SK-N-SH (cell line): Measurements from ENCODE around the gene BAZ1B. TPM values are rescaled to one million over a fixed set of nuclear protein-coding genes. Genes with fewer than 3 reads are reported as not detected.

Source experiments
- CTCF ChIA-PET: fragments of 300-600, 350-600 bp; formaldehyde crosslinking; extraction: SDS; loops from one replicate; lab custom pipeline; 2021; lab: Yijun Ruan, JAX
- POLR2A ChIA-PET: fragments of 350-600 bp; sonication (Branson Sonifier 250); formaldehyde crosslinking; extraction: SDS; loops from one replicate; lab custom pipeline; 2020; ENCODE audit warnings: antibody characterized with exemption, inconsistent platforms; lab: Yijun Ruan, JAX
- DNase-seq: peaks from one replicate; pipeline ENCODE4 v3.0.0; 2012
- H2AFZ ChIP-seq: fragments of 200-600 bp; sonication (generic); 2 replicates; pipeline ENCODE4 v1.8.1; 2016; ENCODE audit warnings: antibody characterized with exemption, mild to moderate bottlenecking, low read depth
- H3F3A ChIP-seq: fragments of 200-600 bp; sonication (generic); replicated peaks from 2 replicates; pipeline ENCODE3; 2016; ENCODE audit warnings: antibody characterized with exemption, mild to moderate bottlenecking; ENCODE audit not compliant: insufficient read depth
- H3K27ac ChIP-seq, 2 experiments: fragments of 200-500 bp in 1 of 2; fragments of 200-600 bp in 1 of 2; sonication (Bioruptor generic) in 1 of 2; sonication (generic), shearing (Covaris generic) in 1 of 2; 2 replicates each; pipeline versions ENCODE4 v1.5.1 to v1.6.1; 2014 to 2016; ENCODE audit warnings: low read depth in 2 of 2, inconsistent platforms in 1 of 2, low read length in 1 of 2, mild to moderate bottlenecking in 1 of 2, mixed read lengths in 1 of 2
- H3K27me3 ChIP-seq: fragments of 200-600 bp; sonication (generic), shearing (Covaris generic); 2 replicates; pipeline ENCODE4 v1.6.1; 2016; ENCODE audit warnings: mixed run types; ENCODE audit not compliant: insufficient read depth
- H3K36me3 ChIP-seq, 2 experiments: fragments of 200-500 bp in 1 of 2; fragments of 200-600 bp in 1 of 2; sonication (Bioruptor generic) in 1 of 2; sonication (generic) in 1 of 2; replicated peaks in 1 of 2; 2 replicates each; pipeline versions ENCODE3 to v1.5.1; 2014 to 2016; ENCODE audit warnings: low read length in 1 of 2, mild to moderate bottlenecking in 1 of 2; ENCODE audit not compliant: insufficient read depth in 2 of 2, control insufficient read depth in 1 of 2
- H3K4me1 ChIP-seq, 2 experiments: fragments of 200-500 bp in 1 of 2; fragments of 200-600 bp in 1 of 2; sonication (Bioruptor generic) in 1 of 2; sonication (generic), shearing (Covaris generic) in 1 of 2; 2 replicates each; pipeline versions ENCODE4 v1.5.1 to v1.6.1; 2014 to 2016; ENCODE audit warnings: low read depth in 1 of 2, low read length in 1 of 2, mixed run types in 1 of 2; ENCODE audit not compliant: insufficient read depth in 2 of 2, control insufficient read depth in 1 of 2
- H3K4me2 ChIP-seq: fragments of 200-600 bp; sonication (generic), shearing (Covaris generic); 2 replicates; pipeline ENCODE4 v1.6.1; 2017; ENCODE audit warnings: mixed run types
- H3K4me3 ChIP-seq, 2 experiments: fragments of 200-500 bp in 1 of 2; fragments of 200-600 bp in 1 of 2; sonication (Bioruptor generic) in 1 of 2; sonication (generic), shearing (Covaris generic) in 1 of 2; 2 replicates each; pipeline versions ENCODE4 v1.5.1 to v1.8.1; 2014 to 2016; ENCODE audit warnings: low read depth in 2 of 2, inconsistent platforms in 1 of 2, low read length in 1 of 2, mild to moderate bottlenecking in 1 of 2, mixed read lengths in 1 of 2, moderate library complexity in 1 of 2
- H3K79me2 ChIP-seq: fragments of 200-600 bp; sonication (generic); 2 replicates; pipeline ENCODE4 v1.8.1; 2017; ENCODE audit warnings: mild to moderate bottlenecking; ENCODE audit not compliant: insufficient read depth
- H3K9ac ChIP-seq: fragments of 200-600 bp; sonication (generic); 2 replicates; pipeline ENCODE4 v1.6.1; 2017; ENCODE audit warnings: mixed run types
- H3K9me2 ChIP-seq: fragments of 200-600 bp; sonication (generic); 2 replicates; pipeline ENCODE4 v1.6.1; 2017; ENCODE audit warnings: mixed run types
- H3K9me3 ChIP-seq: fragments of 200-600 bp; sonication (generic); 2 replicates; pipeline ENCODE4 v1.6.1; 2017; ENCODE audit warnings: mixed run types, mild to moderate bottlenecking, moderate library complexity
- H4K20me1 ChIP-seq: fragments of 200-600 bp; sonication (generic); 2 replicates; pipeline ENCODE4 v1.6.1; 2017; ENCODE audit warnings: mild to moderate bottlenecking, mixed run types; ENCODE audit not compliant: insufficient read depth
- ELF1 ChIP-seq: IDR thresholded peaks from 2 replicates; pipeline ENCODE4 v1.4.0; 2012
- EZH2phosphoT487 ChIP-seq: fragments of 200-600 bp; sonication (generic); IDR thresholded peaks from 2 replicates; pipeline ENCODE4 v1.6.1; 2017; ENCODE audit warnings: low read depth, mixed run types, mild to moderate bottlenecking, antibody characterized with exemption, moderate library complexity, borderline replicate concordance
- FOXJ3 ChIP-seq: sonication (generic); formaldehyde crosslinking; IDR thresholded peaks from 2 replicates; pipeline ENCODE4 v1.5.1; 2020; ENCODE audit warnings: mild to moderate bottlenecking, missing genetic modification reagents
- FOXM1 ChIP-seq: IDR thresholded peaks from 2 replicates; pipeline ENCODE4 v1.4.0; 2012; ENCODE audit warnings: low read depth, mild to moderate bottlenecking
- GABPA ChIP-seq: IDR thresholded peaks from 2 replicates; pipeline ENCODE4 v1.4.0; 2012; ENCODE audit warnings: low read depth, mild to moderate bottlenecking
- GATA2 ChIP-seq: sonication (generic); formaldehyde crosslinking; IDR thresholded peaks from 2 replicates; pipeline ENCODE4 v1.5.0; 2020; ENCODE audit warnings: mild to moderate bottlenecking, missing genetic modification reagents
- JUND ChIP-seq: IDR thresholded peaks from 2 replicates; pipeline ENCODE4 v1.4.0; 2012
- MXI1 ChIP-seq: IDR thresholded peaks from 2 replicates; pipeline ENCODE4 v1.6.1; 2012; ENCODE audit warnings: mild to moderate bottlenecking, low read depth, low read length, improper control_type of control experiment
- NFIC ChIP-seq: IDR thresholded peaks from 2 replicates; pipeline ENCODE4 v1.4.0; 2012; ENCODE audit warnings: borderline replicate concordance
- POLR2AphosphoS5 ChIP-seq: IDR thresholded peaks from 2 replicates; pipeline ENCODE4 v1.6.1; 2012; ENCODE audit warnings: low read depth, low read length
- RFX5 ChIP-seq: IDR thresholded peaks from 2 replicates; pipeline ENCODE4 v1.6.1; 2012; ENCODE audit warnings: mild to moderate bottlenecking, improper control_type of control experiment, low read length
- RXRA ChIP-seq: IDR thresholded peaks from 2 replicates; pipeline ENCODE4 v1.4.0; 2012; ENCODE audit warnings: low read depth, mild to moderate bottlenecking, borderline replicate concordance
- SMC3 ChIP-seq: IDR thresholded peaks from 2 replicates; pipeline ENCODE4 v1.6.1; 2012; ENCODE audit warnings: low read depth, low read length, improper control_type of control experiment
- TAF1 ChIP-seq: IDR thresholded peaks from 2 replicates; pipeline ENCODE4 v1.6.1; 2012; ENCODE audit warnings: low read depth, mild to moderate bottlenecking, low read length, moderate library complexity, borderline replicate concordance
- TCF12 ChIP-seq: IDR thresholded peaks from 2 replicates; pipeline ENCODE4 v1.4.0; 2012
- TEAD4 ChIP-seq: IDR thresholded peaks from 2 replicates; pipeline ENCODE4 v1.4.0; 2012; ENCODE audit warnings: mild to moderate bottlenecking, borderline replicate concordance; ENCODE audit not compliant: insufficient read depth
- YY1 ChIP-seq: IDR thresholded peaks from 2 replicates; pipeline ENCODE4 v1.4.0; 2012; ENCODE audit warnings: low read depth, mild to moderate bottlenecking
- polyA plus RNA-seq, 3 experiments: library from polyadenylated mRNA; depleted of rRNA; stranded (reverse); fragments of >200 nt; gene quantifications; 2 replicates each; pipeline ENCODE4 v1.2.3, GENCODE V29; 2012
- TF ChIP-seq, protein P1 (sequence below): fragments of 150-350 bp; IDR thresholded peaks from 2 replicates; pipeline ENCODE4 v1.6.1; 2017; ENCODE audit warnings: antibody characterized with exemption, low read length, low read depth, borderline replicate concordance
- TF ChIP-seq, protein P2 (sequence below): IDR thresholded peaks from 2 replicates; pipeline ENCODE4 v1.4.0; 2012; ENCODE audit warnings: low read depth, borderline replicate concordance

BAZ1B gene
- polyA plus RNA-seq, 1 of the 3 experiments (the other 2 are of a cell fraction): 20.9 TPM

DNA sequence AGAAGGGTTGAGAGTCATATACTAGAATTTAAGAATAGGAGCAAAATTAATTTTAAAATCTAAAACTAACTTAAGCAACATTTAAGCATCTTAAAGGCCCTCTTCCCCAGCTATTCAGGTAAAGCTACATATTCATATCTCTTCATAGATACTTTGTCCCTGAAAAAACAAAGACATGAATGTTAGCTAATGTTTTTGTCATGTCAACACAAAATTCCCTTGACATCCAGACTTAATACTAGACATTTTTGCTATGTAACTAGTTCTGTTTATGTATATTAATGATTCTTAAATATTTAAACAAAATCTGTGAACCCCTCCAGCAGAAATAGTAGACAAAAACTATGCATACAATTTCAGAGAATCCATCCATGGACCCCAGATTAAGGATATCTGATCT is 43.5 kb downstream of the BAZ1B start:
- Histone ChIP-seq H3F3A (no peaks in the 10 kb centered on the region), H3K4me3 (no peak overlapping the region), H3K9me2 (no peaks in the 10 kb centered on the region), H3K79me2 (peaks cover 100% of the 10 kb centered on the region), H3K36me3 (peaks cover 61 to 88% of the 10 kb centered on the region in 2 experiments), H2AFZ (no peak overlapping the region), H3K9me3 (no peaks in the 10 kb centered on the region), H3K27me3 (no peaks in the 10 kb centered on the region), H3K4me2 (no peak overlapping the region), H3K4me1 (peaks cover 0 to 3% of the 10 kb centered on the region in 2 experiments; a peak in 1 of 4 replicates), H4K20me1 (peaks cover 33% of the 10 kb centered on the region; the same call in 1 of the 2 replicates), H3K27ac (no peak overlapping the region), H3K9ac (no peak overlapping the region)
- CTCF ChIA-PET: interaction anchor here (0.6 to 3.0 kb wide), 3 partner anchors 27 to 136 kb away, joined by 3 to 15 read pairs (median 7); no protein-coding TSS in a partner anchor
- TF ChIP-seq POLR2AphosphoS5 (no peak), TCF12 (no peak), MXI1 (no peak), JUND (no peak), NFIC (no peak), EZH2phosphoT487 (no peak), TAF1 (no peak), FOXJ3 (CRISPR knock-in tag) (no peak), RFX5 (no peak), RXRA (no peak), ELF1 (no peak), YY1 (no peak), TEAD4 (no peak), FOXM1 (no peak), GATA2 (no peak), GABPA (no peak), SMC3 (no peak)
- TF ChIP-seq, protein P1, sequence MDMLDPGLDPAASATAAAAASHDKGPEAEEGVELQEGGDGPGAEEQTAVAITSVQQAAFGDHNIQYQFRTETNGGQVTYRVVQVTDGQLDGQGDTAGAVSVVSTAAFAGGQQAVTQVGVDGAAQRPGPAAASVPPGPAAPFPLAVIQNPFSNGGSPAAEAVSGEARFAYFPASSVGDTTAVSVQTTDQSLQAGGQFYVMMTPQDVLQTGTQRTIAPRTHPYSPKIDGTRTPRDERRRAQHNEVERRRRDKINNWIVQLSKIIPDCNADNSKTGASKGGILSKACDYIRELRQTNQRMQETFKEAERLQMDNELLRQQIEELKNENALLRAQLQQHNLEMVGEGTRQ: no peak
- TF ChIP-seq, protein P2, sequence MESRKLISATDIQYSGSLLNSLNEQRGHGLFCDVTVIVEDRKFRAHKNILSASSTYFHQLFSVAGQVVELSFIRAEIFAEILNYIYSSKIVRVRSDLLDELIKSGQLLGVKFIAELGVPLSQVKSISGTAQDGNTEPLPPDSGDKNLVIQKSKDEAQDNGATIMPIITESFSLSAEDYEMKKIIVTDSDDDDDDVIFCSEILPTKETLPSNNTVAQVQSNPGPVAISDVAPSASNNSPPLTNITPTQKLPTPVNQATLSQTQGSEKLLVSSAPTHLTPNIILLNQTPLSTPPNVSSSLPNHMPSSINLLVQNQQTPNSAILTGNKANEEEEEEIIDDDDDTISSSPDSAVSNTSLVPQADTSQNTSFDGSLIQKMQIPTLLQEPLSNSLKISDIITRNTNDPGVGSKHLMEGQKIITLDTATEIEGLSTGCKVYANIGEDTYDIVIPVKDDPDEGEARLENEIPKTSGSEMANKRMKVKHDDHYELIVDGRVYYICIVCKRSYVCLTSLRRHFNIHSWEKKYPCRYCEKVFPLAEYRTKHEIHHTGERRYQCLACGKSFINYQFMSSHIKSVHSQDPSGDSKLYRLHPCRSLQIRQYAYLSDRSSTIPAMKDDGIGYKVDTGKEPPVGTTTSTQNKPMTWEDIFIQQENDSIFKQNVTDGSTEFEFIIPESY: no peak
- no peak for DNase-seq
- POLR2A ChIA-PET: no interaction called here
